SJSA1 (cell line): ENCODE data around the gene PPP1R2C. TPM values are rescaled to one million over a fixed set of nuclear protein-coding genes. Genes with fewer than 3 reads are reported as not detected.

ENCODE experiments used
- DNase-seq, 2 experiments: peaks; one replicate each; pipeline ENCODE4 v3.0.0-alpha.2; 2015 to 2020; ENCODE audit warnings: low spot score in 2 of 2, low read depth in 1 of 2
- H3K27ac ChIP-seq: fragments of 250-450 bp; sonication (Bioruptor Pico); 2 replicates; pipeline ENCODE4 v1.5.1; 2020; ENCODE audit warnings: mild to moderate bottlenecking, moderate library complexity
- H3K27me3 ChIP-seq: fragments of 250-450 bp; sonication (Bioruptor Pico); replicated peaks from 2 replicates; pipeline ENCODE4 v1.5.1; 2020; ENCODE audit warnings: mild to moderate bottlenecking, moderate library complexity
- H3K36me3 ChIP-seq: fragments of 250-450 bp; sonication (Bioruptor Pico); 2 replicates; pipeline ENCODE4 v1.5.1; 2020; ENCODE audit warnings: mild to moderate bottlenecking
- H3K4me1 ChIP-seq: fragments of 250-450 bp; sonication (Bioruptor Pico); replicated peaks from 2 replicates; pipeline ENCODE4 v1.6.1; 2021; ENCODE audit warnings: mild to moderate bottlenecking
- H3K4me3 ChIP-seq: fragments of 250-450 bp; sonication (Bioruptor Pico); 2 replicates; pipeline ENCODE4 v1.5.1; 2020; ENCODE audit warnings: mild to moderate bottlenecking
- H3K9me3 ChIP-seq: fragments of 250-450 bp; sonication (Bioruptor Pico); replicated peaks from 2 replicates; pipeline ENCODE4 v1.5.1; 2020; ENCODE audit warnings: mild to moderate bottlenecking
- total RNA-seq: library from RNA; depleted of rRNA; stranded (reverse); fragments of >200 nt; shearing (Covaris generic); gene quantifications from 2 replicates; pipeline ENCODE4 v1.2.3, GENCODE V29; 2014

PPP1R2C gene
- total RNA-seq, 1 experiment from 2014 or later: not detected

GRCh38 chrX:42771506-42772335, 6.2 kb downstream of the PPP1R2C start:
- DNase-seq: no peak
- H3K4me1 ChIP-seq: no peaks in the 10 kb centered on the region
- H3K27me3 ChIP-seq: no peaks in the 10 kb centered on the region
- no peak overlapping the region for H3K27ac ChIP-seq
- H3K4me3 ChIP-seq: no peak overlapping the region
- no peaks in the 10 kb centered on the region for H3K9me3 ChIP-seq
- no peaks in the 10 kb centered on the region for H3K36me3 ChIP-seq

- H3K27me3 ChIP-seq: no peaks in the 10 kb centered on the region
- H3K36me3 ChIP-seq: no peaks in the 10 kb centered on the region
- no peak overlapping the region for H3K4me3 ChIP-seq
- no peaks in the 10 kb centered on the region for H3K9me3 ChIP-seq
- no peaks in the 10 kb centered on the region for H3K4me1 ChIP-seq
- H3K27ac ChIP-seq: no peak overlapping the region
- no peak for DNase-seq
Measured at GRCh38 chrX:42770566-42770965, 7.4 kb downstream of the PPP1R2C start.

- Histone ChIP-seq H3K27ac (no peak overlapping the region), H3K27me3 (no peaks in the 10 kb centered on the region), H3K4me1 (no peaks in the 10 kb centered on the region), H3K36me3 (no peaks in the 10 kb centered on the region), H3K4me3 (no peak overlapping the region), H3K9me3 (no peaks in the 10 kb centered on the region)
- no peak for DNase-seq
Measured at GRCh38 chrX:42759881-42760280, 18.1 kb downstream of the PPP1R2C start.

GRCh38 chrX:42755815-42756214, 22.1 kb downstream of the PPP1R2C start:
- no peaks in the 10 kb centered on the region for H3K4me1 ChIP-seq
- no peak overlapping the region for H3K4me3 ChIP-seq
- H3K27me3 ChIP-seq: no peaks in the 10 kb centered on the region
- H3K27ac ChIP-seq: no peak overlapping the region
- DNase-seq: peak; percentile 40 to 43
- H3K36me3 ChIP-seq: no peaks in the 10 kb centered on the region
- H3K9me3 ChIP-seq: no peaks in the 10 kb centered on the region

- H3K27me3 ChIP-seq: no peaks in the 10 kb centered on the region
- H3K27ac ChIP-seq: no peak overlapping the region
- no peaks in the 10 kb centered on the region for H3K4me1 ChIP-seq
- H3K4me3 ChIP-seq: no peak overlapping the region
- H3K9me3 ChIP-seq: no peaks in the 10 kb centered on the region
- H3K36me3 ChIP-seq: no peaks in the 10 kb centered on the region
- no peak for DNase-seq
Measured at GRCh38 chrX:42754603-42755002, 23.4 kb downstream of the PPP1R2C start.

- Histone ChIP-seq H3K27ac (no peak overlapping the region), H3K9me3 (no peaks in the 10 kb centered on the region), H3K27me3 (no peaks in the 10 kb centered on the region), H3K4me3 (no peak overlapping the region), H3K36me3 (no peaks in the 10 kb centered on the region), H3K4me1 (no peaks in the 10 kb centered on the region)
- no peak for DNase-seq
Measured at GRCh38 chrX:42754115-42754514, 23.8 kb downstream of the PPP1R2C start.

- H3K27me3 ChIP-seq: no peaks in the 10 kb centered on the region
- no peak overlapping the region for H3K4me3 ChIP-seq
- no peaks in the 10 kb centered on the region for H3K36me3 ChIP-seq
- DNase-seq: no peak
- H3K4me1 ChIP-seq: no peaks in the 10 kb centered on the region
- H3K27ac ChIP-seq: no peak overlapping the region
- H3K9me3 ChIP-seq: no peaks in the 10 kb centered on the region
Measured at GRCh38 chrX:42752730-42753129, 25.2 kb downstream of the PPP1R2C start.

- Histone ChIP-seq H3K4me1 (no peaks in the 10 kb centered on the region), H3K9me3 (no peaks in the 10 kb centered on the region), H3K36me3 (no peaks in the 10 kb centered on the region), H3K27me3 (no peaks in the 10 kb centered on the region), H3K27ac (no peak overlapping the region), H3K4me3 (no peak overlapping the region)
- DNase-seq: no peak
Measured at GRCh38 chrX:42751573-42751972, 26.4 kb downstream of the PPP1R2C start.

- H3K36me3 ChIP-seq: no peaks in the 10 kb centered on the region
- no peak overlapping the region for H3K27ac ChIP-seq
- H3K27me3 ChIP-seq: no peaks in the 10 kb centered on the region
- peak in 1 of 2 experiments; percentile 1 for DNase-seq
- no peaks in the 10 kb centered on the region for H3K4me1 ChIP-seq
- H3K4me3 ChIP-seq: no peak overlapping the region
- H3K9me3 ChIP-seq: no peaks in the 10 kb centered on the region
Measured at GRCh38 chrX:42748067-42748850, 29.7 kb downstream of the PPP1R2C start.

- Histone ChIP-seq H3K27ac (no peak overlapping the region), H3K36me3 (no peaks in the 10 kb centered on the region), H3K4me3 (no peak overlapping the region), H3K4me1 (no peaks in the 10 kb centered on the region), H3K9me3 (no peaks in the 10 kb centered on the region), H3K27me3 (no peaks in the 10 kb centered on the region)
- no peak for DNase-seq
Measured at GRCh38 chrX:42746606-42747005, 31.4 kb downstream of the PPP1R2C start.

- Histone ChIP-seq H3K27ac (no peak overlapping the region), H3K4me3 (no peak overlapping the region), H3K9me3 (no peaks in the 10 kb centered on the region), H3K36me3 (no peaks in the 10 kb centered on the region), H3K4me1 (no peaks in the 10 kb centered on the region), H3K27me3 (no peaks in the 10 kb centered on the region)
- no peak for DNase-seq
Measured at GRCh38 chrX:42740456-42740855, 37.5 kb downstream of the PPP1R2C start.

- Histone ChIP-seq H3K4me3 (no peak overlapping the region), H3K9me3 (no peaks in the 10 kb centered on the region), H3K27ac (no peak overlapping the region), H3K36me3 (no peaks in the 10 kb centered on the region), H3K27me3 (no peaks in the 10 kb centered on the region), H3K4me1 (no peaks in the 10 kb centered on the region)
- no peak for DNase-seq
Measured at GRCh38 chrX:42739741-42740140, 38.2 kb downstream of the PPP1R2C start.

GRCh38 chrX:42739258-42739657, 38.7 kb downstream of the PPP1R2C start:
- Histone ChIP-seq H3K4me3 (no peak overlapping the region), H3K36me3 (no peaks in the 10 kb centered on the region), H3K27ac (no peak overlapping the region), H3K27me3 (no peaks in the 10 kb centered on the region), H3K4me1 (no peaks in the 10 kb centered on the region), H3K9me3 (no peaks in the 10 kb centered on the region)
- no peak for DNase-seq

- no peak for DNase-seq
- H3K27me3 ChIP-seq: no peaks in the 10 kb centered on the region
- no peak overlapping the region for H3K27ac ChIP-seq
- H3K36me3 ChIP-seq: no peaks in the 10 kb centered on the region
- no peaks in the 10 kb centered on the region for H3K9me3 ChIP-seq
- H3K4me3 ChIP-seq: no peak overlapping the region
- no peaks in the 10 kb centered on the region for H3K4me1 ChIP-seq
Measured at GRCh38 chrX:42738552-42738951, 39.4 kb downstream of the PPP1R2C start.
